Kidney (tissue), 14 donors: Measurements from ENCODE around the gene RIPPLY2. TPM values are rescaled to one million over a fixed set of nuclear protein-coding genes. Genes with fewer than 3 reads are reported as not detected.

Experiments
- DNase-seq, 5 donors: peaks; one replicate each; pipeline ENCODE4 v3.0.0-alpha.2; 2013 to 2020
- FAIRE-seq: peaks from 2 replicates; lab custom pipeline; 2012; peaks lifted over from hg19 to GRCh38; lab: Jason Lieb, UNC
- H3K27ac ChIP-seq, 2 donors: one replicate each; pipeline ENCODE4 v1.7.0; 2013; ENCODE audit warnings: low read depth in 2 of 2, low read length in 2 of 2, inconsistent platforms in 1 of 2
- H3K27me3 ChIP-seq: one replicate; pipeline ENCODE4 v1.7.1; 2013; ENCODE audit warnings: low read length, inconsistent platforms; ENCODE audit not compliant: control insufficient read depth, insufficient read depth
- H3K36me3 ChIP-seq, 3 donors: one replicate each; pipeline versions ENCODE4 v1.7.0 to v1.7.1; 2013; ENCODE audit warnings: low read length in 3 of 3, control low read depth in 1 of 3, inconsistent platforms in 1 of 3; ENCODE audit not compliant: insufficient read depth in 3 of 3, control insufficient read depth in 2 of 3
- H3K4me1 ChIP-seq, 3 donors: one replicate each; pipeline versions ENCODE4 v1.7.0 to v1.7.1; 2013; ENCODE audit warnings: low read length in 3 of 3, inconsistent platforms in 1 of 3, low read depth in 1 of 3; ENCODE audit not compliant: control insufficient read depth in 2 of 3, insufficient read depth in 2 of 3
- H3K4me3 ChIP-seq, 3 donors: one replicate each; pipeline versions ENCODE4 v1.7.0 to v1.8.1; 2013; ENCODE audit warnings: low read length in 3 of 3, control low read depth in 1 of 3, inconsistent platforms in 1 of 3
- H3K9ac ChIP-seq, 3 donors: one replicate each; pipeline versions ENCODE4 v1.7.0 to v1.7.1; 2013; ENCODE audit warnings: low read length in 3 of 3, control low read depth in 1 of 3, inconsistent platforms in 1 of 3
- H3K9me3 ChIP-seq, 3 donors: one replicate each; pipeline versions ENCODE4 v1.7.0 to v1.7.1; 2013; ENCODE audit warnings: low read length in 3 of 3, control low read depth in 1 of 3, inconsistent platforms in 1 of 3; ENCODE audit not compliant: control insufficient read depth in 2 of 3, insufficient read depth in 1 of 3
- intact Hi-C: fragments of 100-400 bp; cut with DNase I; formaldehyde crosslinking; loops from one replicate; pipeline ENCODE4 v1.11.1; 2022
- polyA plus RNA-seq: library from polyadenylated mRNA; stranded (reverse); fragments of 350-450 nt; fragmentation: Illumina TruSeq; extraction: RNeasy Lipid Tissue Mini Kit (QIAGEN cat#74804); gene quantifications from one replicate; pipeline ENCODE4 v1.2.3, GENCODE V29; 2014; ENCODE audit warnings: low read depth, low replicate concordance; ENCODE audit not compliant: insufficient read depth
- total RNA-seq: library from RNA; stranded (reverse); fragmentation: NEBNext Ultra II Directional; extraction: Animal tissue kit (Norgen Biotek cat#: 25700); gene quantifications from one replicate; pipeline ENCODE4 v1.2.1, GENCODE V29; 2021
- TF ChIP-seq, protein P1 (sequence below): IDR thresholded peaks from 3 replicates; pipeline ENCODE4 v1.5.1; 2012; ENCODE audit warnings: mild to moderate bottlenecking, moderate library complexity, borderline replicate concordance; ENCODE audit not compliant: insufficient read depth; ENCODE audit errors: extremely low read depth
- donor health status: control.
- donor health status: control.
- donor health status: control.
- donor health status: control.
- donor health status: control.
- donor health status: DM: yes; HTN: yes; CAD: no.
- donor health status: Normal renal cell carcinoma (clear cell type).

The RIPPLY2 gene
- total and polyA plus RNA-seq, 2 donors from 2014 or later = 0.38 TPM; not detected in 1

DNA sequence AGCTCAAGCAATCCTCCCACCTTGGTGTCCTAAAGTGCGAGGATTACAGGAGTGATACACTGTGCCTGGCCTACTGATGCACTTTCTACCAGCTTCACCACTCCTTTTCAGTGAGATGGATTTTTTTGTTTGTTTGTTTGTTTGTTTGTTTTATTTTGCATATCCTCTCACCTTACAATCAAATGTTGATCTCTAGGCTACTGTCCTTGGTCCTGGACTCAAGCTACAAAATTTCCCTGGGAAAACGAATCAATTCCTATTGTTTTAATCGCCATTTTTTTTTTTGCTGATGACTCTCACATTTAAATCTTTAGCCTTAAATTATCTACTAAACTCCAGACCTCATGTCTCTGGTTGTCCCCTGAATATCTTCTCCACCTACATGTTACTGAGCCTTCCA is 3.5 kb upstream of the RIPPLY2 start:
- Histone ChIP-seq H3K36me3 (no peaks in the 10 kb centered on the region), H3K4me1 (peaks cover 0 to 9% (median 0%) of the 10 kb centered on the region in 3 donors), H3K27ac (no peak overlapping the region), H3K9ac (no peak overlapping the region), H3K9me3 (no peaks in the 10 kb centered on the region), H3K4me3 (no peak overlapping the region), H3K27me3 (peaks cover 22% of the 10 kb centered on the region)
- intact Hi-C loops = no loop called here
- DNase-seq (no peak), FAIRE-seq (no peak)
- TF ChIP-seq, protein P1, sequence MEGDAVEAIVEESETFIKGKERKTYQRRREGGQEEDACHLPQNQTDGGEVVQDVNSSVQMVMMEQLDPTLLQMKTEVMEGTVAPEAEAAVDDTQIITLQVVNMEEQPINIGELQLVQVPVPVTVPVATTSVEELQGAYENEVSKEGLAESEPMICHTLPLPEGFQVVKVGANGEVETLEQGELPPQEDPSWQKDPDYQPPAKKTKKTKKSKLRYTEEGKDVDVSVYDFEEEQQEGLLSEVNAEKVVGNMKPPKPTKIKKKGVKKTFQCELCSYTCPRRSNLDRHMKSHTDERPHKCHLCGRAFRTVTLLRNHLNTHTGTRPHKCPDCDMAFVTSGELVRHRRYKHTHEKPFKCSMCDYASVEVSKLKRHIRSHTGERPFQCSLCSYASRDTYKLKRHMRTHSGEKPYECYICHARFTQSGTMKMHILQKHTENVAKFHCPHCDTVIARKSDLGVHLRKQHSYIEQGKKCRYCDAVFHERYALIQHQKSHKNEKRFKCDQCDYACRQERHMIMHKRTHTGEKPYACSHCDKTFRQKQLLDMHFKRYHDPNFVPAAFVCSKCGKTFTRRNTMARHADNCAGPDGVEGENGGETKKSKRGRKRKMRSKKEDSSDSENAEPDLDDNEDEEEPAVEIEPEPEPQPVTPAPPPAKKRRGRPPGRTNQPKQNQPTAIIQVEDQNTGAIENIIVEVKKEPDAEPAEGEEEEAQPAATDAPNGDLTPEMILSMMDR = no peak

GRCh38 chr6:83852528-83853177 is 507 bp upstream of the RIPPLY2 start:
- no peak for DNase-seq
- H3K4me3 ChIP-seq = peak overlapping the region in 2 of 3 donors; percentile 50 to 52
- no peaks in the 10 kb centered on the region for H3K9me3 ChIP-seq
- no peaks in the 10 kb centered on the region for H3K36me3 ChIP-seq
- H3K4me1 ChIP-seq = peaks cover 0 to 9% (median 0%) of the 10 kb centered on the region in 3 donors
- TF ChIP-seq, protein P1 = no peak
- peaks cover 28% of the 10 kb centered on the region for H3K27me3 ChIP-seq
- intact Hi-C loops = no loop called here
- no peak overlapping the region for H3K27ac ChIP-seq
- no peak overlapping the region for H3K9ac ChIP-seq
- no peak for FAIRE-seq

DNA sequence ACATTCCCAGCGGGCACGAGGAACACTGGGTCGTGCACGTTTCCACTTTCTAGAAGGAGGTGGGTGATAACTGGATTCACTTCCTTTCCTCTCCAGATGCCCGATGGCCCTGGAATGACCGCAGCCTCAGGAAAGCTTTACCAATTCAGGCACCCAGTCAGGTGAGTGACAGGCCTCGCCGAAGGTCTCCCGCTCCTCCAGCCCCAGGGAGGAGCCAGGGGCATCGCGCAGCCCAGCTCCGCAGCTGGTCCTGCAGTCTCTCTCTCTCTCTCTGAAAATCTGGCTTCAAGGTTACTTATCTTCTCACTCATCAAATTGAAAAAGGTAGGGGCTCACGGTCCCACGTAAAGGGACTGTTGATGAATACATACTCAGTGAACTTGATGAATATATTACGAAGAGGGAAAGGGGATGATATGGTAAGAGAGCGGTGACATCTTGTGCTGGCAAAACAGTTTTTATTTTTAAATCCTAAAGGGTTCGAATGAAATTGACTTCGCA is 891 bp downstream of the RIPPLY2 start:
- Histone ChIP-seq H3K9me3 (no peaks in the 10 kb centered on the region), H3K9ac (no peak overlapping the region), H3K27me3 (peaks cover 28% of the 10 kb centered on the region), H3K4me1 (peaks cover 0 to 12% (median 3%) of the 10 kb centered on the region in 3 donors), H3K27ac (no peak overlapping the region), H3K4me3 (peak overlapping the region in 1 of 3 donors; percentile 52), H3K36me3 (no peaks in the 10 kb centered on the region)
- TF ChIP-seq, protein P1 = no peak
- DNase-seq (peak in 1 of 5 donors; percentile 1), FAIRE-seq (no peak)
- intact Hi-C loops = no loop called here
